ENCODE measurements around the gene SLC12A3.

GRCh38 chr16:56879276-56879675 lies 14.3 kb downstream of the SLC12A3 start:
- TF ChIP-seq CTCF (conservative IDR thresholded peaks at IDR 0.05) = no peak
- TF ChIP-seq ZFX (IDR thresholded peaks at IDR 0.05) = no peak

All from C4-2B (cell line).